GM12878 (cell line): Measurements from ENCODE around the gene RALGAPB. TPM values are rescaled to one million over a fixed set of nuclear protein-coding genes. Genes with fewer than 3 reads are reported as not detected.

Experiments
- ETV6 ChIP-seq, 2 experiments: fragments of 450-650 bp in 1 of 2; IDR thresholded peaks in 1 of 2; conservative IDR thresholded peaks in 1 of 2; 2 replicates each; pipeline ENCODE4 v1.6.1; 2014; ENCODE audit warnings: antibody characterized with exemption in 1 of 2, borderline replicate concordance in 1 of 2, low read depth in 1 of 2, mild to moderate bottlenecking in 1 of 2, moderate library complexity in 1 of 2
- NR2C2 ChIP-seq: IDR thresholded peaks from 2 replicates; pipeline ENCODE4 v1.6.1; 2011; ENCODE audit warnings: borderline replicate concordance, low read depth; ENCODE audit not compliant: control insufficient read depth, insufficient read length
- SMAD1 ChIP-seq: fragments of 450-650 bp; IDR thresholded peaks from 2 replicates; pipeline ENCODE4 v1.6.1; 2018; ENCODE audit warnings: mild to moderate bottlenecking, low read depth; ENCODE audit not compliant: partially characterized antibody
- SUPT20H ChIP-seq: IDR thresholded peaks from 2 replicates; pipeline ENCODE4 v1.6.1; 2011; ENCODE audit warnings: low read depth, mild to moderate bottlenecking, low read length, moderate library complexity, borderline replicate concordance; ENCODE audit not compliant: control insufficient read depth
- TCF7 ChIP-seq: IDR thresholded peaks from 2 replicates; pipeline ENCODE4 v1.6.1; 2014; ENCODE audit warnings: antibody characterized with exemption, borderline replicate concordance
- YBX1 ChIP-seq: fragments of 450-650 bp; IDR thresholded peaks from 2 replicates; pipeline ENCODE4 v1.6.1; 2016; ENCODE audit warnings: antibody characterized with exemption
- polyA plus RNA-seq, 11 experiments: library from polyadenylated mRNA; depleted of rRNA in 4 of 11; unstranded in 6 of 11; stranded (reverse) in 5 of 11; fragments of >200 nt; fragmentation: Nextera tagmentation in 4 of 11; fragmentation: Illumina TruSeq in 1 of 11; extraction: Ambion mirVana in 4 of 11; extraction: Trizol in 1 of 11; gene quantifications; 1 replicate in 1 of 11; 2 replicates in 10 of 11; pipeline versions ENCODE4 v1.2.1 to v1.2.3, GENCODE V29; 2011 to 2016; ENCODE audit warnings: inconsistent platforms in 2 of 11, missing spikeins in 2 of 11, low read depth in 1 of 11
- total RNA-seq, 4 experiments: library from RNA; depleted of rRNA in 3 of 4; stranded (reverse); fragments of >200 nt in 3 of 4; fragmentation: Illumina TruSeq in 1 of 4; extraction: Trizol in 1 of 4; gene quantifications; 2 replicates each; pipeline versions ENCODE4 v1.2.1 to v1.2.3, GENCODE V29; 2013 to 2021
- TF ChIP-seq, protein P1 (sequence below): fragments of 450-650 bp; IDR thresholded peaks from 2 replicates; pipeline ENCODE4 v1.6.1; 2016; ENCODE audit warnings: mild to moderate bottlenecking, moderate library complexity, borderline replicate concordance
- TF ChIP-seq, protein P2 (sequence below): IDR thresholded peaks from 2 replicates; pipeline ENCODE4 v1.6.1; 2011; ENCODE audit warnings: borderline replicate concordance, low read depth, mild to moderate bottlenecking, moderate library complexity, low read length; ENCODE audit not compliant: insufficient read depth, poor library complexity, severe bottlenecking

RALGAPB gene
- total and polyA plus RNA-seq, 10 of the 15 experiments (the other 5 are each of a cell fraction or from before 2014, with no cell fraction given): 3.7 to 23.2 (median 15.5) TPM

DNA sequence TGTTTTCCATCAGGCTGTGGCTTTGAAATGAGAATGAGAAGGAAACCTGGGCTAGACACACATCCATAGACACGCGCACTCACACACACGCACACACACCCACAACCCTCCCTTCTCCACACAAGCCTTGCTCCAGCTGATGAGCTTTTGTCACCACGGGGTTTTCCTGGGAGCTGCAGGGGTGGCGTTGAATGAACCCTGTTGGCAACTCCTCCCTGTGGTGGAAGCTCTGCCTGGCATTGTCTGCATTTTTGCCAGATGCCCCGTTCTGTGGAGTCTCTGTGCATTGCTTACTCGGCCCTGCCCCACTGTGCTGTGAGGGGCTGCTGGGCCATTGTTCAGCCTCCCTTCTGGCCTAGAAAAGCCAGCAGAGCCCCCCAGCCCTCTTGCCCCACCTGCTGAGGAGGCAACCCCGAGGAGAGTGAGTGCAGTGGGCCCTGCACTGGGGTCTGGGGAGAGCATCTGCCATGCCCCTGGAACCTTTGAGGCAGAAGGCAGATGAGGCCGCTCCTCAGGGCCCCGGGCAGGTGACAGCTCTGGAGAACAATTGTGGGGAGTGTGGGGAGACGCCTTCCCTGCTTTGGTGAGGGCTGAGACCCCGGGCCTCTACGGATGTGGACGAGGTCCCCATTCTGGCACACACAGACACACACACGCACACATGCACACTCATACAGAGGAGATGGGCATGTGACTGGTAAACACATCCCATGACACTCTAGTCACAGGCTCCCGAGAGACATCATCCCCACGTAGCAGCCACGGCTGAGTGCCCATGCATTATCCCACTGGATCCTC, 118.2 kb downstream of the RALGAPB start (continued):
- TF ChIP-seq SUPT20H (no peak), TCF7 (no peak), SMAD1 (no peak), ETV6 (conservative IDR thresholded peaks at IDR 0.05 in 1 of 2, IDR thresholded peaks at IDR 0.05 in 1 of 2; ENCODE audit: borderline replicate concordance in 1 of 2, low read depth in 1 of 2) (no peak), YBX1 (no peak), NR2C2 (no peak)
- TF ChIP-seq, protein P1, sequence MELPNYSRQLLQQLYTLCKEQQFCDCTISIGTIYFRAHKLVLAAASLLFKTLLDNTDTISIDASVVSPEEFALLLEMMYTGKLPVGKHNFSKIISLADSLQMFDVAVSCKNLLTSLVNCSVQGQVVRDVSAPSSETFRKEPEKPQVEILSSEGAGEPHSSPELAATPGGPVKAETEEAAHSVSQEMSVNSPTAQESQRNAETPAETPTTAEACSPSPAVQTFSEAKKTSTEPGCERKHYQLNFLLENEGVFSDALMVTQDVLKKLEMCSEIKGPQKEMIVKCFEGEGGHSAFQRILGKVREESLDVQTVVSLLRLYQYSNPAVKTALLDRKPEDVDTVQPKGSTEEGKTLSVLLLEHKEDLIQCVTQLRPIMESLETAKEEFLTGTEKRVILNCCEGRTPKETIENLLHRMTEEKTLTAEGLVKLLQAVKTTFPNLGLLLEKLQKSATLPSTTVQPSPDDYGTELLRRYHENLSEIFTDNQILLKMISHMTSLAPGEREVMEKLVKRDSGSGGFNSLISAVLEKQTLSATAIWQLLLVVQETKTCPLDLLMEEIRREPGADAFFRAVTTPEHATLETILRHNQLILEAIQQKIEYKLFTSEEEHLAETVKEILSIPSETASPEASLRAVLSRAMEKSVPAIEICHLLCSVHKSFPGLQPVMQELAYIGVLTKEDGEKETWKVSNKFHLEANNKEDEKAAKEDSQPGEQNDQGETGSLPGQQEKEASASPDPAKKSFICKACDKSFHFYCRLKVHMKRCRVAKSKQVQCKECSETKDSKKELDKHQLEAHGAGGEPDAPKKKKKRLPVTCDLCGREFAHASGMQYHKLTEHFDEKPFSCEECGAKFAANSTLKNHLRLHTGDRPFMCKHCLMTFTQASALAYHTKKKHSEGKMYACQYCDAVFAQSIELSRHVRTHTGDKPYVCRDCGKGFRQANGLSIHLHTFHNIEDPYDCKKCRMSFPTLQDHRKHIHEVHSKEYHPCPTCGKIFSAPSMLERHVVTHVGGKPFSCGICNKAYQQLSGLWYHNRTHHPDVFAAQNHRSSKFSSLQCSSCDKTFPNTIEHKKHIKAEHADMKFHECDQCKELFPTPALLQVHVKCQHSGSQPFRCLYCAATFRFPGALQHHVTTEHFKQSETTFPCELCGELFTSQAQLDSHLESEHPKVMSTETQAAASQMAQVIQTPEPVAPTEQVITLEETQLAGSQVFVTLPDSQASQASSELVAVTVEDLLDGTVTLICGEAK: no peak
- TF ChIP-seq, protein P2, sequence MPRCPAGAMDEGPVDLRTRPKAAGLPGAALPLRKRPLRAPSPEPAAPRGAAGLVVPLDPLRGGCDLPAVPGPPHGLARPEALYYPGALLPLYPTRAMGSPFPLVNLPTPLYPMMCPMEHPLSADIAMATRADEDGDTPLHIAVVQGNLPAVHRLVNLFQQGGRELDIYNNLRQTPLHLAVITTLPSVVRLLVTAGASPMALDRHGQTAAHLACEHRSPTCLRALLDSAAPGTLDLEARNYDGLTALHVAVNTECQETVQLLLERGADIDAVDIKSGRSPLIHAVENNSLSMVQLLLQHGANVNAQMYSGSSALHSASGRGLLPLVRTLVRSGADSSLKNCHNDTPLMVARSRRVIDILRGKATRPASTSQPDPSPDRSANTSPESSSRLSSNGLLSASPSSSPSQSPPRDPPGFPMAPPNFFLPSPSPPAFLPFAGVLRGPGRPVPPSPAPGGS: no peak
